CD14-positive monocyte (primary cell): ENCODE data around the gene CYREN. TPM values are rescaled to one million over a fixed set of nuclear protein-coding genes. Genes with fewer than 3 reads are reported as not detected.

ENCODE experiments used
- DNase-seq, 3 donors: peaks; one replicate each; pipeline ENCODE4 v3.0.0-alpha.2; 2011 to 2022
- H2AFZ ChIP-seq: 2 replicates; pipeline ENCODE4 v1.6.0; 2012; ENCODE audit warnings: mild to moderate bottlenecking, low read depth, low read length, inconsistent platforms; ENCODE audit not compliant: insufficient read depth, poor library complexity, severe bottlenecking
- H3K27ac ChIP-seq, 2 donors: 1 replicate in 1 of 2; 2 replicates in 1 of 2; pipeline ENCODE4 v1.5.1; 2012 to 2013; ENCODE audit warnings: low read length in 2 of 2, control low read depth in 1 of 2, inconsistent platforms in 1 of 2, low read depth in 1 of 2, mild to moderate bottlenecking in 1 of 2
- H3K27me3 ChIP-seq, 2 donors: one replicate each; pipeline versions ENCODE4 v1.6.0 to v1.6.1; 2011 to 2013; ENCODE audit warnings: low read length in 2 of 2; ENCODE audit not compliant: control insufficient read depth in 2 of 2, insufficient read depth in 2 of 2
- H3K36me3 ChIP-seq, 2 donors: replicated peaks in 1 of 2; 1 replicate in 1 of 2; 2 replicates in 1 of 2; pipeline versions ENCODE4 v1.5.1 to v1.6.1; 2012 to 2013; ENCODE audit warnings: low read length in 2 of 2, control low read depth in 1 of 2, inconsistent platforms in 1 of 2, mild to moderate bottlenecking in 1 of 2; ENCODE audit not compliant: insufficient read depth in 2 of 2, control insufficient read depth in 1 of 2
- H3K4me1 ChIP-seq, 2 donors: 1 replicate in 1 of 2; 2 replicates in 1 of 2; pipeline versions ENCODE4 v1.5.1 to v1.6.1; 2012 to 2013; ENCODE audit warnings: low read length in 2 of 2, control low read depth in 1 of 2, inconsistent platforms in 1 of 2, mild to moderate bottlenecking in 1 of 2, moderate library complexity in 1 of 2; ENCODE audit not compliant: insufficient read depth in 2 of 2, control insufficient read depth in 1 of 2
- H3K4me2 ChIP-seq: replicated peaks from 2 replicates; pipeline ENCODE3; 2012; ENCODE audit warnings: low read length, moderate library complexity, mild to moderate bottlenecking; ENCODE audit not compliant: poor library complexity, severe bottlenecking; ENCODE audit errors: extremely low read depth
- H3K4me3 ChIP-seq, 3 experiments: fragments of 200-600 bp in 1 of 3; sonication (generic) in 1 of 3; replicated peaks in 1 of 3; 1 replicate in 2 of 3; 2 replicates in 1 of 3; pipeline ENCODE4 v1.5.1; 2011 to 2013; ENCODE audit warnings: low read length in 3 of 3, mild to moderate bottlenecking in 3 of 3, control low read depth in 2 of 3, low read depth in 2 of 3, inconsistent platforms in 1 of 3, moderate library complexity in 1 of 3
- H3K79me2 ChIP-seq: 2 replicates; pipeline ENCODE4 v1.6.0; 2012; ENCODE audit warnings: mild to moderate bottlenecking, control low read depth, inconsistent platforms, low read length, moderate library complexity; ENCODE audit not compliant: insufficient read depth
- H3K9ac ChIP-seq: 2 replicates; pipeline ENCODE4 v1.6.0; 2017; ENCODE audit warnings: low read length, mild to moderate bottlenecking; ENCODE audit not compliant: insufficient read depth, poor library complexity, severe bottlenecking
- H3K9me3 ChIP-seq, 2 donors: replicated peaks in 1 of 2; 1 replicate in 1 of 2; 2 replicates in 1 of 2; pipeline versions ENCODE4 v1.5.1 to v1.6.1; 2012 to 2013; ENCODE audit warnings: low read length in 2 of 2, control low read depth in 1 of 2; ENCODE audit not compliant: control insufficient read depth in 1 of 2, insufficient read depth in 1 of 2
- H4K20me1 ChIP-seq: 2 replicates; pipeline ENCODE4 v1.6.0; 2012; ENCODE audit warnings: mild to moderate bottlenecking, low read length, control low read depth, moderate library complexity; ENCODE audit not compliant: insufficient read depth
- H3K27ac Mint-ChIP-seq, 7 donors: one replicate each; pipeline ENCODE4 v1.8.0; 2020; ENCODE audit warnings: mild to moderate bottlenecking in 7 of 7, mixed read lengths in 7 of 7, moderate library complexity in 6 of 7, inconsistent platforms in 2 of 7
- H3K27me3 Mint-ChIP-seq, 3 donors: one replicate each; pipeline ENCODE4 v1.8.0; 2021 to 2022; ENCODE audit warnings: low read depth in 3 of 3, mild to moderate bottlenecking in 3 of 3, mixed read lengths in 3 of 3, moderate library complexity in 3 of 3, inconsistent platforms in 1 of 3
- H3K36me3 Mint-ChIP-seq, 2 donors: one replicate each; pipeline ENCODE4 v1.8.0; 2020; ENCODE audit warnings: mixed read lengths in 2 of 2, inconsistent platforms in 1 of 2, mild to moderate bottlenecking in 1 of 2
- H3K4me1 Mint-ChIP-seq: one replicate; pipeline ENCODE4 v1.8.0; 2020; ENCODE audit warnings: mild to moderate bottlenecking, mixed read lengths
- H3K4me3 Mint-ChIP-seq, 2 donors: one replicate each; pipeline ENCODE4 v1.8.0; 2020; ENCODE audit warnings: mild to moderate bottlenecking in 2 of 2, mixed read lengths in 2 of 2, moderate library complexity in 1 of 2
- H3K9me3 Mint-ChIP-seq, 7 donors: one replicate each; pipeline ENCODE4 v1.8.0; 2020 to 2022; ENCODE audit warnings: mixed read lengths in 7 of 7, mild to moderate bottlenecking in 6 of 7, moderate library complexity in 6 of 7, inconsistent platforms in 2 of 7
- CTCF ChIP-seq: fragments of 200-600 bp; IDR thresholded peaks from one replicate; pipeline ENCODE4 v1.8.0; 2022; ENCODE audit warnings: antibody characterized with exemption, mild to moderate bottlenecking
- WGBS: methylation state at CpG from one replicate; pipeline ENCODE4 v1.1.5; 2013; ENCODE audit warnings: missing lambda C conversion rate; ENCODE audit not compliant: insufficient coverage; 5-methylcytosine and 5-hydroxymethylcytosine counted together
- intact Hi-C, 2 donors: fragments of 100-400 bp; cut with micrococcal nuclease; formaldehyde crosslinking; loops; one replicate each; pipeline versions ENCODE4 v1.15.0 to v1.15.1; 2023
- polyA plus RNA-seq, 3 donors: library from polyadenylated mRNA; depleted of rRNA in 1 of 3; unstranded in 2 of 3; stranded (reverse) in 1 of 3; fragments of 300-500 nt in 2 of 3; fragments of >200 nt in 1 of 3; fragmentation: Illumina TruSeq in 2 of 3; gene quantifications; 1 replicate in 2 of 3; 2 replicates in 1 of 3; pipeline ENCODE4 v1.2.3, GENCODE V29; 2012 to 2021

CYREN gene
- polyA plus RNA-seq, 3 donors = 20.6 to 47.4 (median 40.1) TPM

GRCh38 chr7:135161669-135162068 lies 8.8 kb downstream of the CYREN start:
- intact Hi-C loops = loop anchor here in 1 of 2 donors (10.0 kb wide), 1 partner anchor 47 kb away; no protein-coding TSS in a partner anchor
- H3K36me3 Mint-ChIP-seq = peaks cover 61 to 70% of the 10 kb centered on the region in 2 donors
- no peak for TF ChIP-seq CTCF

GRCh38 chr7:135160858-135161653 lies 9.5 kb downstream of the CYREN start:
- H3K79me2 ChIP-seq = peaks cover 78% of the 10 kb centered on the region
- H3K9ac ChIP-seq = peak overlapping the region; percentile 44
- 40% methylated on average over 5 of the region's 9 CpGs for WGBS
- peaks cover 18 to 59% of the 10 kb centered on the region in 2 donors for H3K36me3 ChIP-seq
- H3K27me3 Mint-ChIP-seq = no peaks in the 10 kb centered on the region
- peak overlapping the region in 1 of 3 experiments; percentile 48 for H3K4me3 ChIP-seq
- peak overlapping the region; percentile 85 to 95 (median 91) for H3K27ac Mint-ChIP-seq
- peaks cover 48% of the 10 kb centered on the region for H3K4me1 Mint-ChIP-seq
- H3K9me3 ChIP-seq = peaks cover 9 to 15% of the 10 kb centered on the region in 2 donors
- peak; percentile 54 to 75 (median 68) for DNase-seq
- peaks cover 61 to 70% of the 10 kb centered on the region in 2 donors for H3K36me3 Mint-ChIP-seq
- H2AFZ ChIP-seq = no peak overlapping the region
- peak overlapping the region; percentile 59 to 82 for H3K27ac ChIP-seq
- TF ChIP-seq CTCF = peak; percentile 13
- peaks cover 11 to 20% (median 17%) of the 10 kb centered on the region in 7 donors for H3K9me3 Mint-ChIP-seq
- H3K27me3 ChIP-seq = no peaks in the 10 kb centered on the region
- H3K4me3 Mint-ChIP-seq = peak overlapping the region; percentile 43 to 68
- intact Hi-C loops = loop anchor here in 1 of 2 donors (10.0 kb wide), 1 partner anchor 46 kb away; no protein-coding TSS in a partner anchor
- H3K4me2 ChIP-seq = peak overlapping the region; percentile 50
- H3K4me1 ChIP-seq = peaks cover 32 to 50% of the 10 kb centered on the region in 2 donors
- peaks cover 50% of the 10 kb centered on the region for H4K20me1 ChIP-seq

More at GRCh38 chr7:135161669-135162068, 8.8 kb downstream of the CYREN start:
- no peak for DNase-seq
- H3K9ac ChIP-seq = no peak overlapping the region
- peaks cover 54% of the 10 kb centered on the region for H3K4me1 Mint-ChIP-seq
- no peaks in the 10 kb centered on the region for H3K27me3 ChIP-seq
- peaks cover 24 to 59% of the 10 kb centered on the region in 2 donors for H3K36me3 ChIP-seq
- peak overlapping the region in 1 of 3 experiments; percentile 8 for H3K4me3 ChIP-seq
- peaks cover 57% of the 10 kb centered on the region for H4K20me1 ChIP-seq
- peak overlapping the region in 1 of 2 donors; percentile 51 for H3K4me3 Mint-ChIP-seq
- peaks cover 37 to 56% of the 10 kb centered on the region in 2 donors for H3K4me1 ChIP-seq
- 73% methylated on average over 6 of the region's 6 CpGs for WGBS
- H3K27me3 Mint-ChIP-seq = no peaks in the 10 kb centered on the region
- peaks cover 7 to 8% of the 10 kb centered on the region in 2 donors for H3K9me3 ChIP-seq
- peak overlapping the region; percentile 50 for H3K4me2 ChIP-seq
- H3K9me3 Mint-ChIP-seq = peaks cover 6 to 14% (median 11%) of the 10 kb centered on the region in 7 donors
- H3K79me2 ChIP-seq = peaks cover 78% of the 10 kb centered on the region
- no peak overlapping the region for H2AFZ ChIP-seq
- H3K27ac Mint-ChIP-seq = peak overlapping the region; percentile 78 to 95 (median 89)
- peak overlapping the region; percentile 43 to 82 for H3K27ac ChIP-seq
